GM18909 (cell line): ENCODE data around the gene ATP6V1A.

Experiments used
- ATAC-seq: cut with Tn5 transposase; IDR thresholded peaks from one replicate; pipeline ENCODE4 v1.9.1; 2021; ENCODE audit warnings: mild to moderate bottlenecking; ENCODE audit not compliant: unreplicated experiment, poor library complexity

Gene ATP6V1A

GRCh38 chr3:113746548-113747282, at the start of gene ATP6V1A:
Gene ATP6V1A (plus strand): TSS chr3:113747035. CDS start chr3:113778754, 31,719 bp downstream.
- ATAC-seq: peak; percentile 40

GRCh38 chr3:113697500-113698090, 49.2 kb upstream of the ATP6V1A start:
- no peak for ATAC-seq

GRCh38 chr3:113698213-113698742, 48.6 kb upstream of the ATP6V1A start:
- ATAC-seq: no peak

- no peak for ATAC-seq
Measured at GRCh38 chr3:113698956-113699355, 47.9 kb upstream of the ATP6V1A start.

GRCh38 chr3:113707835-113708234, 39.0 kb upstream of the ATP6V1A start:
- no peak for ATAC-seq

GRCh38 chr3:113712129-113712528, 34.7 kb upstream of the ATP6V1A start:
- ATAC-seq: no peak

GRCh38 chr3:113714702-113715101, 32.1 kb upstream of the ATP6V1A start:
- ATAC-seq: no peak

- ATAC-seq: no peak
Measured at GRCh38 chr3:113717308-113717707, 29.5 kb upstream of the ATP6V1A start.

GRCh38 chr3:113717818-113718217, 29.0 kb upstream of the ATP6V1A start:
- ATAC-seq: no peak

- ATAC-seq: no peak
Measured at GRCh38 chr3:113719294-113719693, 27.5 kb upstream of the ATP6V1A start.

- no peak for ATAC-seq
Measured at GRCh38 chr3:113719758-113720157, 27.1 kb upstream of the ATP6V1A start.

- ATAC-seq: no peak
Measured at GRCh38 chr3:113721636-113722035, 25.2 kb upstream of the ATP6V1A start.

GRCh38 chr3:113728661-113729060, 18.2 kb upstream of the ATP6V1A start:
- no peak for ATAC-seq

- no peak for ATAC-seq
Measured at GRCh38 chr3:113730550-113730949, 16.3 kb upstream of the ATP6V1A start.

- ATAC-seq: no peak
Measured at GRCh38 chr3:113731694-113732093, 15.1 kb upstream of the ATP6V1A start.

GRCh38 chr3:113736548-113737089, 10.2 kb upstream of the ATP6V1A start:
- ATAC-seq: peak; percentile 70

- ATAC-seq: no peak
Measured at GRCh38 chr3:113741086-113741485, 5.7 kb upstream of the ATP6V1A start.

- ATAC-seq: no peak
Measured at GRCh38 chr3:113741620-113742019, 5.2 kb upstream of the ATP6V1A start.

- no peak for ATAC-seq
Measured at GRCh38 chr3:113743006-113743630, 3.7 kb upstream of the ATP6V1A start.

- ATAC-seq: peak; percentile 68
Measured at GRCh38 chr3:113744941-113745755, 1.7 kb upstream of the ATP6V1A start.
